ENCODE measurements around the gene NLRP3.
"Not testable (repeated sequence)": the region's sequence is repeated elsewhere in the genome, so short reads cannot be mapped to it uniquely, and the experiment has no call there.

DNA sequence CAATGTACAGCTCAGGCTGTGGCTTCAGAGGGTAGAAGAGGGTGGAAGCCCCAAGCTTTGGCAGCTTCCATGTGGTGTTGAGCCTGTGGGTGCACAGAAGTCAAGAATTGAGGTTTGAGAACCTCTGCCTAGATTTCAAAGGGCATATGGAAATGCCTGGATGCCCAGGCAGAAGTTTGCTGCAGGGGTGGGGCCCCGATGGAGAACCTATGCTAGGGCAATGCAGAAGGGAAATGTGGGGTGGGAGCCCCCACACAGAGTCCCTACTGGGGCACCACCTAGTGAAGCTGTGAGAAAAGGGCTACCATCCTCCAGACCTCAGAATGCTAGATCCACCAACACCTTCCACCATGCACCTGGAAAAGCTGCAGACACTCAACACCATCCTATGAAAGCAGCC lies 49.6 kb upstream of the NLRP3 start:
- not testable (repeated sequence) for TF ChIP-seq TAF1 (IDR thresholded peaks at IDR 0.05; ENCODE audit: low read depth, low read length); POLR2AphosphoS5 (IDR thresholded peaks at IDR 0.05; ENCODE audit: low read depth, low read length); POLR2A (IDR thresholded peaks at IDR 0.05; ENCODE audit: low read depth, low read length); PAX5 (IDR thresholded peaks at IDR 0.05; ENCODE audit: insufficient read depth, low read length, severe bottlenecking); POU2F2 (IDR thresholded peaks at IDR 0.05; ENCODE audit: low read depth, low read length)
